8988T (cell line): ENCODE data around the gene EEF1A1.
"Not testable (repeated sequence)": the region's sequence is repeated elsewhere in the genome, so short reads cannot be mapped to it uniquely, and the experiment has no call there.

Experiments used
- DNase-seq: peaks from one replicate; pipeline ENCODE4 v3.0.0; 2011

EEF1A1 gene

DNA sequence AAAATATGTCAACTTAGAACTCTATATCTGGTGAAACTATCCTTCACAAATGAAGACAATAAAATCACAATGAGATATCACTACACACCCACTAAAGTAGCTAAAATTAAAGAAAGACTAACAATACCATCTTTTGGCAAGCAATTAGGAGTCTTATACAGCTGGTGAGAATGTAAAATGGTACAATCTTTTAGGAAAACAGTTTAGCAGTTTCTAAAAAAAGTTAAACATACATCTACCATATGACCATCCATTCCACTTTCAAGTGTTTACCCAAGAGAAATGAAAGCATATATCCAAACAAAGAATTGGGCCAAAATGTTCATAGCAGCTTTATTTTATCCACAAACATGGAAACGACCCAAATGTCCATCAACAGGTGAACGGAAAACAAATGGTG, 13.8 kb upstream of the EEF1A1 start:
- no peak for DNase-seq

DNA sequence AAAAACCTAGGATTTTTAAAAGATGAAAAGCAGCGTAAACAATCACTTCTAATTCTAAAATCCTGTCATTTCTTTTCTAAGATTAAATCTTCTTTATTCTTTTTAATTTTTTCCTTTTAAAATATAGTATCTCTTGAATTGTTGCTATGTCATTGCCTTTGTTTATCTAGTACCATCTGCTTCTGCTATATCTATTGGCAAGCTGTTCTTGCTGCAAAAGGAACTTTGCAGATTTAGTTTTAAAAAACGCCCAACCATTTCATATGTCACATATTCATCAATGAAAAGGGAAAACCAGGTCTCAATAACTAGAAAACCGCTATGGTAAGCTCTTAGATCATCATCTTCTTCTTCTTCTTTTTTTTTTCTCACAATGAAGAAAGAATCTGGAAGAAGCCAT, 11.5 kb upstream of the EEF1A1 start:
- DNase-seq, result no peak

DNA sequence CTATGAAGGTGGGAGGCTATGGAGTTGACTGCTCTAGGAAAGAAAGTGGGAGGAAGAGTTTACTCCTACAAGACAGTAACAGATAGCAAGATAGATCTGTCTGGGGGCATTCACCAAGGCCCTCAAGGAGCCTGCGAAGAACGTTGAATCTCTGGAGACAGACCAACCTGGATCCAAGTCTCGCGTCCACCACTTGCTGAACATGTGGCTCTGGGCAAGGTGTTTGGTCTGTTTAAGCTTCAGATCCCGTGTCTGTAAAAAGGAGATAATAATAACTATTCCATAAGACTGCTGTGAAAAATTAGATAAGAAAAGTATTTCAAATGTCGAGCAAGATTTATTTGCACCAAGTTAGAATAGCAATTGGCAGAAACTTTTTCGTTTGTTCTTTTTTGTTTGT, 8.1 kb upstream of the EEF1A1 start:
- DNase-seq, result no peak

DNA sequence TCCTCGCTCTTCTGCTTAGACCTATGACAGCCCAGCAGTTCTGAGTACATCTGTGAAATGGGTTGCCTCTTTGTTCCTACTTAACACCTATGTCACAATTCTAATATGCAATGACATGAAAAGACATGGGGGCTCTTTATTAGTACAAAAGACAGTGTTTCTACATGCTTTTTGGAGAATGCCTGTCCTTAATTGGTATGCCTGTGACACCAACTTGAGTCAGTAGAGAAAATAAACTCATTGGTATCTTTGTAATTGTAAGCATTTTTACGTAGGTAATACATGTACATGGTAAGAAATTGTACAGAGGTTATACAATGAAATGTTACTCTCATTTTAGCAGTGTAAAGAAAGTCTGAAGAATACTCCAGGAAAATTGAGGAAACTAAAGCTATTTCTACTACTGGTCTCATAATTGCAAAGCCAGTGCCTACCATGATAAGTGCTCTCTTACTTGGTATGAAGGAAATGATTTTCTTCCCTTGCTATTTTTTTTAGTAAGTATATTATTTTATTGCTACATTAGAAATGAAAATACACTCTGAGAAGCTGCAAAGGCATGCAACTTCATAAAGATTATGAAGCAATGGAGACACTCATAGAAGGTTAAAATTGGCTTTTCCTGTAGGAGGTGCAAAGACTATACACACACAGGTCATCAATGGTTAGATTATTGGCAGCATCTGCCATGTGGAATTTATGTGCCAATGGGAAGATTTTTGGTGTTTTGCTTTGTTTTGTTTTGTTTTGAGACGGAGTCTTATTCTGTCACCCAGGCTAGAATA, 4.9 kb upstream of the EEF1A1 start:
- DNase-seq, result no peak

DNA sequence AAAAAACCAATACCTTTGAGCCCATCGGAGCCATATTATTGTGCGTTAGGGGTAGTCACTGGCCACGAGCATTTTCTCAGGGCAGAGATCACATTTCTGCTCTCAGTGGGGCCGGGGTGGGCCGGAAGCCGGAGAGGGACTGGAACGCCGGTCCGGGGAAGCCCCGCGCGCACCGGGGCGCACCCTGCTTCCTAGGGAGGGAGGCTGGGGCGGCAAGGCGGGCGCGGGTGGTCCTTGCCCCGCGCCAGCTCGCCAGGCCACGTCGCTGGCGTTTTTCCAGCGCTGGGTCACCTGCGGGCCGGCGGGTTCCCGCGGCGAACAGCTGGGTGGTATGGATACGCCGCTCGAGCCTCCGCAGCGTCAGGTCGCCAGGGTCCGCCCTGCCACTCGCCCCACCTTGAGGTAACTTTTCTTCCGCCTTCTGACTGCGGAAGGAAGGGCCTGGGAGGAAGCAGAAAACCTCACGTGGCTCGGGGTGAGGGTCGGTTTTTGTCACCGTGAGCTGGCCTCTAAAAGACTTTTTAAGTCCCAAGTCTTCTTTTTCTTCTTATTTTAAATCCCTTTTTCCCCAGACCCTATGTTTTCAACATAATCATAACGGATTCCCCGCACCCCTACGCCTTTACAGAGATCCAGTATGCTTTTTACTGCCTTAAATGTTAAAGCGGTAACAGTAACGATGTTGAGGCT, 2.7 kb upstream of the EEF1A1 start:
- DNase-seq, result peak; percentile 37

DNA sequence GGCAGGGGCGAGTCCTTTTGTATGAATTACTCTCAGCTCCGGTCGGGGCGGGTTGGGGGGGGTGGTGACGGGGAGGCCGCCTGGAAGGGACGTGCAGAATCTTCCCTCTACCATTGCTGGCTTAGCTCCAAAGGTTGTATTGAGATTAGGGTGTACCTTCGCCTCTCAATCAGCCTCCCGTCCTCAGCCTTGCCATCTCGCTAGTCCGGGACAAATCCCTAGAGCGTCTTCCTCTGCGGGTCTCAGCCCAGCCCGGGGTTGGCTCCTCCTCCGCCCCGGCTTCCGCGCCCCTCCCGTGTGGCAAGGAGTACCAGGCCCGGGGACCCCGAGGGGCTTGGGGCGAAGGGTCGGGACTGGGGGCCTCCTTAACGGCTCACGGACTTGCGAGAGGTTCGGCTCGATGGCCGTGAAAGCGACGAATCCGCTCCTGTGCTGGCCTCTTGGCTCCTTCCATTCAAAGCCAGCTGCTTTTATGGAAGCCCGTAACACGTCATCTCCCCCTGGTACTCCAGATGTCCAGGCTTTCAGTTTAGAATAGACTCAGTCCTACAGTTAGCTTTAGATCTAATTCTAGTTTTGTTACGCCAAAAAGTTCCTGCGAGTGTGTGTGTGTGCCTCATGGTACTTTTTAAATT, 636 bp upstream of the EEF1A1 start:
- DNase-seq, result no peak

DNA sequence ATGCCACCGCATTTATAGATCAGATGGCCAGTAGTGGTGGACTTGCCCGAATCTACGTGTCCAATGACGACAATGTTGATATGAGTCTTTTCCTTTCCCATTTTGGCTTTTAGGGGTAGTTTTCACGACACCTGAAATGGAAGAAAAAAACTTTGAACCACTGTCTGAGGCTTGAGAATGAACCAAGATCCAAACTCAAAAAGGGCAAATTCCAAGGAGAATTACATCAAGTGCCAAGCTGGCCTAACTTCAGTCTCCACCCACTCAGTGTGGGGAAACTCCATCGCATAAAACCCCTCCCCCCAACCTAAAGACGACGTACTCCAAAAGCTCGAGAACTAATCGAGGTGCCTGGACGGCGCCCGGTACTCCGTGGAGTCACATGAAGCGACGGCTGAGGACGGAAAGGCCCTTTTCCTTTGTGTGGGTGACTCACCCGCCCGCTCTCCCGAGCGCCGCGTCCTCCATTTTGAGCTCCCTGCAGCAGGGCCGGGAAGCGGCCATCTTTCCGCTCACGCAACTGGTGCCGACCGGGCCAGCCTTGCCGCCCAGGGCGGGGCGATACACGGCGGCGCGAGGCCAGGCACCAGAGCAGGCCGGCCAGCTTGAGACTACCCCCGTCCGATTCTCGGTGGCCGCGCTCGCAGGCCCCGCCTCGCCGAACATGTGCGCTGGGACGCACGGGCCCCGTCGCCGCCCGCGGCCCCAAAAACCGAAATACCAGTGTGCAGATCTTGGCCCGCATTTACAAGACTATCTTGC, 725 bp downstream of the EEF1A1 start:
- peak; percentile 43 for DNase-seq

DNA sequence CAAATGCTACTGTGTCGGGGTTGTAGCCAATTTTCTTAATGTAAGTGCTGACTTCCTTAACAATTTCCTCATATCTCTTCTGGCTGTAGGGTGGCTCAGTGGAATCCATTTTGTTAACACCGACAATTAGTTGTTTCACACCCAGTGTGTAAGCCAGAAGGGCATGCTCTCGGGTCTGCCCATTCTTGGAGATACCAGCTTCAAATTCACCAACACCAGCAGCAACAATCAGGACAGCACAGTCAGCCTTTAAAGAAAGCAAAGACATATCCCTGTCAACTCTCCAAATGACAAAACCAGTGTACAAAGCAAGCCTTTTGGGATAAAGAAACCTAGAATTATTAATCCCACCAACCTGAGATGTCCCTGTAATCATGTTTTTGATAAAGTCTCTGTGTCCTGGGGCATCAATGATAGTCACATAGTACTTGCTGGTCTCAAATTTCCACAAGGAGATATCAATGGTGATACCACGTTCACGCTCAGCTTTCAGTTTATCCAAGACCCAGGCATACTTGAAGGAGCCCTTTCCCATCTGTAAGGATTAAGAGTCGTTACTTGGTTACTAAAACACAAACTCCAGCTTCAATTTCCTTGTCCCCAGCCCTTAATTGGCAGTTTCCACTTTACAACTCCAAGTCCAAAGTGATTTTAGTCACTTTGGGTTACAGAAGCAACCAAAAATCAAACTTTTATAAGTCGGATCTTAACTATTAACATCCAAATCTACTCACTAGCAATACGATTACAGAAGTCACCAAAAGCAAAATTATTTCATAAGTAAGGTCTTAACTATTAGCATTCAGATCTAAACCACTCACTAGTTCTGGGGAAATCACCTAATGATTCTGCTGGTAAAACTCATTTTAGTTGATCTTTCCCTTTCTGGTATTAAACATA, 1.6 kb downstream of the EEF1A1 start:
- DNase-seq, result not testable (repeated sequence)

DNA sequence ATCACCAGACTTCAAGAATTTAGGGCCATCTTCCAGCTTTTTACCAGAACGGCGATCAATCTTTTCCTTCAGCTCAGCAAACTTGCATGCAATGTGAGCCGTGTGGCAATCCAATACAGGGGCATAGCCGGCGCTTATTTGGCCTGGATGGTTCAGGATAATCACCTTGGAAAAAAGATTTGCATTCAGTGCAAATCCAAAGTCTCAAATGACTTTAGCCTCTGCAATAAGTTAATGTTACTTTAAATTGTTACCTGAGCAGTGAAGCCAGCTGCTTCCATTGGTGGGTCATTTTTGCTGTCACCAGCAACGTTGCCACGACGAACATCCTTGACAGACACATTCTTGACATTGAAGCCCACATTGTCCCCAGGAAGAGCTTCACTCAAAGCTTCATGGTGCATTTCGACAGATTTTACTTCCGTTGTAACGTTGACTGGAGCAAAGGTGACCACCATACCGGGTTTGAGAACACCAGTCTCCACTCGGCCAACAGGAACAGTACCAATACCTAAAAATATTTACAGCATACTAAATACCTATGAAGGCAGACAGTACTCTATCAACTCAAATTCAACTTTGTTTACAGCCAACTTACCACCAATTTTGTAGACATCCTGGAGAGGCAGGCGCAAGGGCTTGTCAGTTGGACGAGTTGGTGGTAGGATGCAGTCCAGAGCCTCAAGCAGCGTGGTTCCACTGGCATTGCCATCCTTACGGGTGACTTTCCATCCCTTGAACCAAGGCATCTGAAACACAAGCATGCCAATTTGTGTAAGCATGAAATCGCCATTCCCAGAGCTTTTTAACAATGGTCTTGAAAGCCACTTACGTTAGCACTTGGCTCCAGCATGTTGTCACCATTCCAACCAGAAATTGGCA, 2.5 kb downstream of the EEF1A1 start:
- not testable (repeated sequence) for DNase-seq

DNA sequence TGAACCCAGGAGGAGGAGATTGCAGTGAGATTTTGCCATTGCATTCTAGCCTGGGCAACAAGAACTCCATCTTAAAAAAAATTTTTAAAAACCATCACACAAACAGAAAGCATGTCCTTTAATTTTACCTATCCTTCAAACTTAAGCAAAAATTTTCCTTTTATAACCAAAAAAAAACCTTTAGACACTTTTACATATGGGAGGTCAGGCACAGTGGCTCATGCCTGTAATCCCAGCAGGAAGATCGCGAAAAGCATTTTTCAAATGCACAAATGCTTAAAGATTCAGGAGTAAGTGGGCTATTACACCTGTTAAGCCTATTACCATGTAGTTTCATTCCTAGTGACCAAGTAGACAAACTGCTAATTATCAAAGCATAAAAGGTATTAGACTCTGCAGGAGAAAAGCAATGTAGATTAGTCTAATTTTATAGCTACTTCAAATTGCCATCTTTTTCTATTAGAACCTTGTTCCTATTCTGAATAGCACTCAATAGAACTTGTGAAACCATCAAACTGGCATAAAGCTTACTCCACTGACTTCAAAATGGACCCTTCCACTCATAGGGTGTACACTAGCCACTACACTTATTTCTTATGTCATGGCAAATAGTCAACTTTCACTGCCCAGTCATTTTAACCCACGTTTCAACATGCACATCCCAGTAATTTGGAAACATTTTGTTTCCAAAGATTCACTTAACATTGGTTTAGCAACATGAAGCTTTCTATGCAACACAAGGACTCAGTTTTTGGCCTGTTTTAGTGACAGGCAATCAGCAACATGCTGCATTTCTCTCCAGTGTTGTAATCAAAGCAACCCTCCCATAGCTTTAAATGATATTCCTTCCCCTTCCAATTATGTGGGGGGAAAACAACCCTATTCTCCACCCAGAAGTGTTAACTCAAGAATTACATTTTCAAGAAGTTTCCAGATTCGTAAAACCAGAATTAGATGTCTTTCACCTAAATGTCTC, 4.0 kb downstream of the EEF1A1 start:
- no peak for DNase-seq

DNA sequence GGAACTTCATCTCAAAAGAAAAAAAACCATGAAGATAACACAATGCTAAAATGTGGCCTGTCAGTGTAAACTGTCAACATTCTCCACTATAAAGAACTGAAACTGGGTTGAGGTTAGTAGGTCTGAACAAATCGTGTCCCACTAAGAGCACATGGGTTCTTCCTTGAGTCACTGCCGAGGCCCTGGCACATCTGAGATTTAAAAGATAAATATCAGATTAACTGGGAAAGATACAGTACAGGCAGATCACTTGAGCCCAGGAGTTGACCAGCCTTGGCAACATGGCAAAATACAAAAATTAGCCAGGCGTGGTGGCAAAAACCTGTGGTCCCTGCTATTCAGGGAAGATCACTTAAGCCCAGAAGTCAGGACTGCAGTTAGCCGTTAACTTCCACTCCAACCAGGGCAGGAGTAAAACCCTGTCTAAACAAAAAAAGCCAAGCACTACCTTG, 5.6 kb downstream of the EEF1A1 start:
- DNase-seq, result no peak

DNA sequence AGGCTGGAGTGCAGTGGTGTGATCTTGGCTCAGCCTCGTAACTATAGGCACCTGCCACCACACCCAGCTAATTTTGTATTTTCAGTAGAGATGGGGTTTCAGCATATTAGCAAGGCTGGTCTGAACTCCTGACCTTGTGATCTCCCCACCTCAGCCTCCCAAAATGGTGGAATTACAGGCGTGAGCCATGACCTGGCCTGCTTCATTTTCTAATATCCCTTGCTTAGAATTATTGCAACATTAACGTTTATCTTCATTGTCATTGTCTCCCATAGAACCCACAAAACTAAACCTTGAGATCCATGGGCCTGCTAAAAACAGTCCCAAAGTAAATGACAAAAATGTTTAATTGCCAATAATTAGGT, 6.1 kb downstream of the EEF1A1 start:
- no peak for DNase-seq

DNA sequence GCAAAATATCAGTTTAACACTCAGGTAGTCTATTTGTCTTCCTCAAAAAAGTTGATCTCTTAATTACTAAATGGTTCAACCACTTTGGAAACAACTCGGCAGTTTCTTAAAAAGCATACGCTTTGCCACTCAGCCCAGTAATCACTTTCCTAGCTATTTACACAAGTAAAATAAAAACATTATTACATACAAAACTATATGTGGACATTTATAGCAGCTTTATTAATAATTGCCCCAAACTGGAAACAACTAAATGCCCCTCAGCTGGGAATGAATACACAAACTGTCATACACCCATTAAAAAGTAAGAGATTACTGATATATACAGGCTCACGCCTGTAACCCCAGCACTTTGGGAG, 7.4 kb downstream of the EEF1A1 start:
- no peak for DNase-seq

DNA sequence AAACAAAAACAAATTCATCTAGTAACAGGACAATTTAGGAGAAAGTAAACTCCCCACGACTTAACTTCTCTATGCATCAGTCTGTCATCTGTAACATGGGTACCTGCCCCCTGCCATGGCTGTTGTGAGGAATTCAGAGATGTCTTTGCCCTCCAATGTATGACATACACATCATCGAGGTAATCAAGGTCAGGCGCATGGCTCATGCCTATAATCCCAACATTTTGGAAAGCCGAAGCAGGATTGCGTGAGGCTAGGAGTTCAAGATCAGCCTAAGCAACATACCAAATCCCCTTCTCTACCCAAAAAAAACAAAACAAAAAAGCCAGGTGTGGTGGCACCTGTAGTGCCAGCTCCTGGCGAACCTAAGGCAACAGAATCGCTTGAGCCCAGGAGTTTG, 9.0 kb downstream of the EEF1A1 start:
- no peak for DNase-seq

DNA sequence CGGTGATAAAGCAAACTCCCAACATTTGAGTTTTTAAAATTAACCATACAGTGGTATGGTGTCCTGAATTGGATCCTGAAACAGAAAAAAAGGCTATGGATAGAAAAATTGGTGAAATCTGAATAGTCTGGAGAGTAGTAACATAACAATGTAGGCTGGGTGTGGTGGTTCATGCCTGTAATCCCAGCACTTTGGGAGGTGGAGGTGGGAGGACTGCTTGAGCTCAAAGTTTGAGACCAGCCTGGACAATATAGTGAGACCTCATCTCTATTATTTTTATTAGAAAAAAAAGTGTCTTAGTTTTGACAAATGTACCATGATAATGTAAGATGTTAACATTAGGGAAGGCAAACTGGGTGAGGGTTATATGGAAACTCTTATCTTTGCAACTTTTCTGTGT, 11.0 kb downstream of the EEF1A1 start:
- DNase-seq, result no peak

DNA sequence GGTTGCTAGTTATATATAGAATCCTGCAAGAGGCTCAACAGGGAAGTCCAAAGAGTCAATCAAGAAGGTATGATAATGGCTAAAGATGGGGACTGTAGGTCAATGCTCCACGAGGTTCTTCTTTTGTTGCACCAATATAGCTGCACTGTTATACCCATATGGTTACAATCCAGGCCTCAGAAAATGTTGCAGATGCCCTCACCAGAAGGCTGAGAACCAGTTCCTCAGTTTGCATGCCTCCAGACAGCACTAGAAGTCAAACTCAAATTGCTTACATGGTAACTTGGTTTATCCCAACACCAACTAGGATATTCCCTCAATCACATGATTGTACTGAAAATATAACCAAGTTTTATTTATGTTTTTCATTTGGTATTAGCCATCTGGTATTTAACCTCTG, 12.1 kb downstream of the EEF1A1 start:
- no peak for DNase-seq

DNA sequence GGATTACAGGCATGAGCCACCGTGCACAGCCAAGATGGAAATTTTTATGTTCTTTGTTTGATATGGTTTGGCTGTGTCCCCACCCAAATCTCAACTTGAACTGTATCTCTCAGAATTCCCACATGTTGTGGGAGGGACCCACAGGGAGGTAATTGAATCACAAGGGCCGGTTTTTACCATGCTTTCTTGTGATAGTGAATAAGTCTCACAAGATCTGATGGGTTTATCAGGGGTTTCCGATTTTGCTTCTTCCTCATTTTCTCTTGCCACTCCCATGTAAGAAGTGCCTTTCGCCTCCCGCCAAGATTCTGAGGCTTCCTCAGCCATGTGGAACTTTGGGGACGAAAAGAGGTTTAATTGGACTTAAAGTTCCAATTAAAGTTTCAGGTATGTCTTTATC, 14.6 kb downstream of the EEF1A1 start:
- no peak for DNase-seq

DNA sequence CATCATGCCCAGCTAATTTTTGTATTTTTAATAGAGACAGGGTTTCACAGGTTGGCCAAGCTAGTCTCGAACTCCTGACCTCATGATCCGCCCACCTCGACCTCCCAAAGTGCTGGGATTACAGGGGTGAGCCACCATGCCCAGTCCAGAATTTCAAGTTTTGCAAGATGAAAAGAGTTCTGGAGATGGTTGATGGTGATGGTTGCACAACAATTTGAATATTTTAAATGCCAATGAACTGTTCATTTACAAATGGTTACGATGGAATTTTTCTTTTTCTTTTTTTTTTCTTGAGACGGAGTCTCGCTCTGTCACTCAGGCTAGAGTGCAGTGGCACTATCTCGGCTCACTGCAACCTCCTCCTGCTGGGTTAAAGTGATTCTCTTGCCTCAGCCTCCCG, 15.1 kb downstream of the EEF1A1 start:
- not testable (repeated sequence) for DNase-seq

DNA sequence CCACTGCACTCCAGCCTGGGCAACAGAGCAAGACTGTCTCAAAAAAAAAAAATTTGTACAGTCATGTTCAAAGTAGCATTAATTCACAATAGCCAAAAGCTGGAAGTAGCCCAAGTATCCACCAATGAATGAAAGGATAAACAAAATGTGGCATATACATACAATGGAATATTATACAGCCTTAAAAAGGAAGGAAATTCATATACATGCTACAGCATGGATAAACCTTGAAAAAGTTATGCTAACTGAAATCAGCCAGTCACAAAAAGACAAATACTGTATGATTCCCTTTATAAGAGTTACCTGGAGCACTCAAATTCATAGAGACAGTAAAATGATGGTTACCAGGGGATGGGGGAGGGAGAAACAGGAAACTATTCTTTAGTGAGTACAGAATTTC, 15.7 kb downstream of the EEF1A1 start:
- no peak for DNase-seq

DNA sequence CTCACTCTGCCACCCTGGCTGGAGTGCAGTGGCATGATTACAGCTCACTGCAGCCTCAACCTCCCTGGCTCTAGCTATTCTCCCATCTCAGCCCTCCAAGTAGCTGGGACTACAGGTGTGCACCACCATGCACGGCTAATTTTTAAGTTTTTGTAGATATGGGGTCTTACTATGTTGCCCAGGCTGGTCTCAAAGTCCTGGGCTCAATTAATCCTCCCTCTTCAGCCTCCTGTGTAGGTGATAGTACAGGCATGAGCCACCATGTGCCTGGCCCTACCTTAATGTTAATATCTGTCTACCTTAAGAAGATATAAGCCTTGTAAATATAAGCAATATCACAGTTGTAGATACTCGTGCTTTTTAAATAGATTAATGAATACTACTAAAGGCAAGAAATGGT, 16.7 kb downstream of the EEF1A1 start:
- no peak for DNase-seq
